K562 (cell line): ENCODE data around the gene LAMTOR4. TPM values are rescaled to one million over a fixed set of nuclear protein-coding genes. Genes with fewer than 3 reads are reported as not detected.

Source experiments
- BRF1 ChIP-seq: IDR thresholded peaks from 3 replicates; pipeline ENCODE4 v1.6.1; 2011; ENCODE audit warnings: borderline replicate concordance, mild to moderate bottlenecking; ENCODE audit not compliant: insufficient read length; ENCODE audit errors: extremely low read depth
- BRF2 ChIP-seq: IDR thresholded peaks from 3 replicates; pipeline ENCODE4 v1.6.1; 2011; ENCODE audit warnings: borderline replicate concordance, mild to moderate bottlenecking; ENCODE audit not compliant: insufficient read length, insufficient read depth
- CBX5 ChIP-seq: IDR thresholded peaks from 2 replicates; pipeline ENCODE4 v1.6.1; 2014; ENCODE audit warnings: low read depth, borderline replicate concordance
- CHAMP1 ChIP-seq: fragments of 450-650 bp; IDR thresholded peaks from 2 replicates; pipeline ENCODE4 v1.6.1; 2016; ENCODE audit warnings: mild to moderate bottlenecking
- CHD2 ChIP-seq: IDR thresholded peaks from 2 replicates; pipeline ENCODE4 v1.6.1; 2011; ENCODE audit warnings: low read depth, low read length
- EP300 ChIP-seq: IDR thresholded peaks from 2 replicates; pipeline ENCODE4 v1.6.1; 2012; ENCODE audit warnings: low read length, improper control_type of control experiment
- ERF ChIP-seq: fragments of 450-650 bp; formaldehyde crosslinking; IDR thresholded peaks from 2 replicates; pipeline ENCODE4 v1.4.0; 2020; ENCODE audit warnings: mild to moderate bottlenecking, mixed read lengths
- HLTF ChIP-seq: fragments of 450-650 bp; IDR thresholded peaks from 2 replicates; pipeline ENCODE4 v1.6.1; 2016
- HMGN3 ChIP-seq: IDR thresholded peaks from 2 replicates; pipeline ENCODE4 v1.6.1; 2011; ENCODE audit warnings: borderline replicate concordance, low read depth, mild to moderate bottlenecking, mixed read lengths, low read length; ENCODE audit not compliant: insufficient read length; ENCODE audit errors: extremely low read depth
- POU5F1 ChIP-seq: fragments of 150-350 bp; IDR thresholded peaks from 2 replicates; pipeline ENCODE4 v1.6.1; 2014; ENCODE audit warnings: borderline replicate concordance, low read length, low read depth, mild to moderate bottlenecking; ENCODE audit not compliant: partially characterized antibody
- PYGO2 ChIP-seq: fragments of 450-650 bp; IDR thresholded peaks from 2 replicates; pipeline ENCODE4 v1.6.1; 2016; ENCODE audit warnings: mild to moderate bottlenecking, missing genetic modification characterization, moderate library complexity, missing compliant biosample characterization
- RBM14 ChIP-seq: fragments of 200-400 bp; formaldehyde crosslinking; IDR thresholded peaks from 2 replicates; pipeline ENCODE4 v1.6.1; 2018; ENCODE audit warnings: low read depth, mild to moderate bottlenecking, low read length, moderate library complexity, borderline replicate concordance; ENCODE audit not compliant: insufficient read depth
- RREB1 ChIP-seq: fragments of 250-450 bp; sonication (Bioruptor Pico); IDR thresholded peaks from 2 replicates; pipeline ENCODE4 v1.4.0; 2020
- SIX5 ChIP-seq, 2 experiments: IDR thresholded peaks; 2 replicates each; pipeline ENCODE4 v1.6.1; 2011; ENCODE audit warnings: low read length in 2 of 2, borderline replicate concordance in 1 of 2, low read depth in 1 of 2, mild to moderate bottlenecking in 1 of 2, moderate library complexity in 1 of 2; ENCODE audit not compliant: insufficient read depth in 1 of 2
- TCF3 ChIP-seq: sonication (generic); formaldehyde crosslinking; IDR thresholded peaks from 2 replicates; pipeline ENCODE4 v1.4.0; 2020; ENCODE audit warnings: mild to moderate bottlenecking, missing genetic modification reagents
- VEZF1 ChIP-seq: fragments of 200-800 bp; sonication (Bioruptor generic); IDR thresholded peaks from 2 replicates; pipeline ENCODE4 v1.6.1; 2017; ENCODE audit warnings: missing genetic modification characterization, missing compliant biosample characterization
- ZNF232 ChIP-seq: sonication (generic); formaldehyde crosslinking; IDR thresholded peaks from 2 replicates; pipeline ENCODE4 v1.8.0; 2022; ENCODE audit warnings: mild to moderate bottlenecking, missing genetic modification reagents
- ZNF282 ChIP-seq: sonication (generic); formaldehyde crosslinking; IDR thresholded peaks from 2 replicates; pipeline ENCODE4 v1.8.1; 2023; ENCODE audit warnings: missing genetic modification reagents
- polyA plus RNA-seq, 8 experiments: library from polyadenylated mRNA; depleted of rRNA in 4 of 8; stranded (reverse) in 5 of 8; unstranded in 3 of 8; fragments of >200 nt; fragmentation: Nextera tagmentation in 2 of 8; fragmentation: Illumina TruSeq in 1 of 8; extraction: Ambion mirVana in 2 of 8; extraction: Trizol in 1 of 8; gene quantifications; 2 replicates each; pipeline versions ENCODE4 v1.2.1 to v1.2.3, GENCODE V29; 2011 to 2014; ENCODE audit warnings: inconsistent platforms in 1 of 8, missing spikeins in 1 of 8
- total RNA-seq, 7 experiments: library from RNA; depleted of rRNA in 6 of 7; stranded (reverse); fragments of >200 nt in 6 of 7; fragmentation: Illumina TruSeq in 2 of 7; extraction: Trizol in 2 of 7; gene quantifications; 2 replicates each; pipeline versions ENCODE4 v1.2.1 to v1.2.3, GENCODE V29; 2011 to 2021; ENCODE audit warnings: low replicate concordance in 1 of 7

LAMTOR4 gene
- total and polyA plus RNA-seq, 9 of the 15 experiments (the other 6 are each of a cell fraction or from before 2014, with no cell fraction given), result 79.6 to 314 (median 195) TPM

- TF ChIP-seq HLTF, result peak; percentile 99
- TF ChIP-seq CHD2, result peak; percentile 18; the same call in 1 of the 2 replicates
- TF ChIP-seq RBM14, result no peak
- no peak for TF ChIP-seq ZNF282 (CRISPR knock-in tag)
- no peak for TF ChIP-seq CBX5
- TF ChIP-seq ERF, result no peak
- TF ChIP-seq PYGO2 (tag), result peak; percentile 77
- TF ChIP-seq ZNF232 (CRISPR knock-in tag), result no peak
- TF ChIP-seq POU5F1, result no peak
- TF ChIP-seq TCF3 (CRISPR knock-in tag), result peak; percentile 42; the same call in 1 of the 2 replicates
- no peak for TF ChIP-seq SIX5 (IDR thresholded peaks at IDR 0.05; ENCODE audit: borderline replicate concordance in 1 of 2, insufficient read depth in 1 of 2, low read depth in 1 of 2, low read length in 2 of 2)
- TF ChIP-seq CHAMP1, result no peak
- TF ChIP-seq BRF2, result no peak
- no peak for TF ChIP-seq BRF1
- no peak for TF ChIP-seq RREB1 (CRISPR knock-in tag)
- peak; percentile 73 for TF ChIP-seq EP300
- TF ChIP-seq HMGN3, result no peak
- TF ChIP-seq VEZF1 (CRISPR knock-in tag), result peak; percentile 85
Observed at GRCh38 chr7:100167912-100168323, 19.2 kb downstream of the LAMTOR4 start (continued).
